IPS-20b (cell line): ENCODE measurements around the gene MERTK.
"Not testable (repeated sequence)": the region's sequence is repeated elsewhere in the genome, so short reads cannot be mapped to it uniquely, and the experiment has no call there.

Experiments
- H3K27ac ChIP-seq: one replicate; pipeline ENCODE4 v1.5.1; 2013; ENCODE audit warnings: low read length
- H3K27me3 ChIP-seq: 2 replicates; pipeline ENCODE4 v1.6.1; 2013; ENCODE audit warnings: mild to moderate bottlenecking, low read length, inconsistent platforms; ENCODE audit not compliant: insufficient read depth
- H3K36me3 ChIP-seq: 2 replicates; pipeline ENCODE4 v1.6.1; 2013; ENCODE audit warnings: low read depth, mild to moderate bottlenecking, inconsistent platforms, low read length, moderate library complexity; ENCODE audit not compliant: insufficient read depth
- H3K4me1 ChIP-seq: 2 replicates; pipeline ENCODE4 v1.6.1; 2013; ENCODE audit warnings: mild to moderate bottlenecking, control low read depth, inconsistent platforms, low read length, moderate library complexity; ENCODE audit not compliant: insufficient read depth
- H3K4me3 ChIP-seq: 2 replicates; pipeline ENCODE4 v1.5.1; 2013; ENCODE audit warnings: mild to moderate bottlenecking, low read length, inconsistent platforms
- H3K9ac ChIP-seq: 2 replicates; pipeline ENCODE4 v1.6.1; 2013; ENCODE audit warnings: low read depth, mild to moderate bottlenecking, inconsistent platforms, low read length, moderate library complexity
- H3K9me3 ChIP-seq: 2 replicates; pipeline ENCODE4 v1.6.1; 2013; ENCODE audit warnings: mild to moderate bottlenecking, low read depth, low read length, inconsistent platforms; ENCODE audit not compliant: insufficient read depth

MERTK gene

GRCh38 chr2:111950236-111950635 lies 51.8 kb downstream of the MERTK start:
- H3K27ac ChIP-seq = no peak overlapping the region
- H3K9ac ChIP-seq = no peak overlapping the region
- no peak overlapping the region for H3K4me3 ChIP-seq
- no peaks in the 10 kb centered on the region for H3K4me1 ChIP-seq
- peaks cover 6% of the 10 kb centered on the region for H3K36me3 ChIP-seq
- H3K9me3 ChIP-seq = no peaks in the 10 kb centered on the region
- no peaks in the 10 kb centered on the region for H3K27me3 ChIP-seq

GRCh38 chr2:111951486-111951885 lies 53.1 kb downstream of the MERTK start:
- H3K9me3 ChIP-seq = no peaks in the 10 kb centered on the region
- no peaks in the 10 kb centered on the region for H3K27me3 ChIP-seq
- H3K4me3 ChIP-seq = no peak overlapping the region
- peaks cover 6% of the 10 kb centered on the region for H3K36me3 ChIP-seq
- H3K4me1 ChIP-seq = no peaks in the 10 kb centered on the region
- H3K9ac ChIP-seq = no peak overlapping the region
- H3K27ac ChIP-seq = no peak overlapping the region

GRCh38 chr2:111952871-111953452 lies 54.6 kb downstream of the MERTK start:
- Histone ChIP-seq H3K4me1 (no peaks in the 10 kb centered on the region), H3K36me3 (no peaks in the 10 kb centered on the region; the same call in none of the 2 replicates)

GRCh38 chr2:111954602-111955332 lies 56.4 kb downstream of the MERTK start:
- Histone ChIP-seq H3K4me3 (no peak overlapping the region), H3K27ac (no peak overlapping the region), H3K4me1 (no peaks in the 10 kb centered on the region), H3K9ac (no peak overlapping the region), H3K36me3 (no peaks in the 10 kb centered on the region), H3K9me3 (no peaks in the 10 kb centered on the region), H3K27me3 (no peaks in the 10 kb centered on the region)

More at GRCh38 chr2:111952871-111953452, 54.6 kb downstream of the MERTK start:
- no peaks in the 10 kb centered on the region for H3K27me3 ChIP-seq
- no peak overlapping the region for H3K27ac ChIP-seq
- no peak overlapping the region for H3K4me3 ChIP-seq
- no peak overlapping the region for H3K9ac ChIP-seq
- H3K9me3 ChIP-seq = no peaks in the 10 kb centered on the region

- no peaks in the 10 kb centered on the region for H3K9me3 ChIP-seq
- no peak overlapping the region for H3K4me3 ChIP-seq
- H3K4me1 ChIP-seq = no peaks in the 10 kb centered on the region
- H3K27ac ChIP-seq = no peak overlapping the region
- H3K9ac ChIP-seq = no peak overlapping the region
- H3K36me3 ChIP-seq = no peaks in the 10 kb centered on the region
- no peaks in the 10 kb centered on the region for H3K27me3 ChIP-seq
These were observed 59.5 kb downstream of the MERTK start for GRCh38 chr2:111957872-111958354.

- no peaks in the 10 kb centered on the region for H3K27me3 ChIP-seq
- no peak overlapping the region for H3K27ac ChIP-seq
- no peaks in the 10 kb centered on the region for H3K4me1 ChIP-seq
- H3K9me3 ChIP-seq = no peaks in the 10 kb centered on the region
- H3K9ac ChIP-seq = no peak overlapping the region
- H3K36me3 ChIP-seq = no peaks in the 10 kb centered on the region
- H3K4me3 ChIP-seq = no peak overlapping the region
These were observed 60.5 kb downstream of the MERTK start for GRCh38 chr2:111958901-111959300.

- no peaks in the 10 kb centered on the region for H3K4me1 ChIP-seq
- no peaks in the 10 kb centered on the region for H3K36me3 ChIP-seq
- no peaks in the 10 kb centered on the region for H3K9me3 ChIP-seq
- H3K9ac ChIP-seq = no peak overlapping the region
- no peaks in the 10 kb centered on the region for H3K27me3 ChIP-seq
- H3K4me3 ChIP-seq = no peak overlapping the region
- H3K27ac ChIP-seq = no peak overlapping the region
These were observed 63.3 kb downstream of the MERTK start for GRCh38 chr2:111961663-111962062.

GRCh38 chr2:111963086-111963485 lies 64.7 kb downstream of the MERTK start:
- not testable (repeated sequence) for H3K36me3 ChIP-seq, H3K27me3 ChIP-seq, H3K9me3 ChIP-seq, H3K4me3 ChIP-seq, H3K27ac ChIP-seq, H3K4me1 ChIP-seq, H3K9ac ChIP-seq

GRCh38 chr2:111963508-111963907 lies 65.1 kb downstream of the MERTK start:
- not testable (repeated sequence) for H3K36me3 ChIP-seq, H3K4me1 ChIP-seq, H3K27ac ChIP-seq, H3K4me3 ChIP-seq, H3K27me3 ChIP-seq, H3K9ac ChIP-seq, H3K9me3 ChIP-seq

GRCh38 chr2:111965062-111965461 lies 66.7 kb downstream of the MERTK start:
- H3K36me3 ChIP-seq = peaks cover 8% of the 10 kb centered on the region; the same call in 1 of the 2 replicates
- H3K9ac ChIP-seq = no peak overlapping the region
- H3K4me1 ChIP-seq = no peaks in the 10 kb centered on the region
- no peaks in the 10 kb centered on the region for H3K9me3 ChIP-seq
- H3K27ac ChIP-seq = no peak overlapping the region
- no peaks in the 10 kb centered on the region for H3K27me3 ChIP-seq
- no peak overlapping the region for H3K4me3 ChIP-seq

GRCh38 chr2:111966241-111966640 lies 67.8 kb downstream of the MERTK start:
- no peak overlapping the region for H3K9ac ChIP-seq
- peaks cover 8% of the 10 kb centered on the region; the same call in 1 of the 2 replicates for H3K36me3 ChIP-seq
- H3K4me1 ChIP-seq = no peaks in the 10 kb centered on the region
- H3K9me3 ChIP-seq = no peaks in the 10 kb centered on the region
- H3K4me3 ChIP-seq = no peak overlapping the region
- H3K27ac ChIP-seq = no peak overlapping the region
- no peaks in the 10 kb centered on the region for H3K27me3 ChIP-seq

- no peaks in the 10 kb centered on the region for H3K4me1 ChIP-seq
- H3K9me3 ChIP-seq = no peaks in the 10 kb centered on the region
- no peak overlapping the region for H3K4me3 ChIP-seq
- H3K36me3 ChIP-seq = peaks cover 8% of the 10 kb centered on the region; the same call in 1 of the 2 replicates
- no peak overlapping the region for H3K9ac ChIP-seq
- H3K27ac ChIP-seq = no peak overlapping the region
- H3K27me3 ChIP-seq = no peaks in the 10 kb centered on the region
These were observed 68.6 kb downstream of the MERTK start for GRCh38 chr2:111967018-111967417.
